GM18858 (cell line): ENCODE results near the gene DOC2B.
"Not testable (repeated sequence)": the region's sequence is repeated elsewhere in the genome, so short reads cannot be mapped to it uniquely, and the experiment has no call there.

Source experiments
- ATAC-seq: cut with Tn5 transposase; IDR thresholded peaks from one replicate; pipeline ENCODE4 v1.9.1; 2021; ENCODE audit not compliant: unreplicated experiment

Gene DOC2B

GRCh38 chr17:146983-147761 lies 34.3 kb downstream of the DOC2B start:
- no peak for ATAC-seq

- ATAC-seq, result no peak
Measured at GRCh38 chr17:146546-146945, 34.9 kb downstream of the DOC2B start.

- ATAC-seq, result no peak
Measured at GRCh38 chr17:145671-146541, 35.5 kb downstream of the DOC2B start.

- ATAC-seq, result no peak
Measured at GRCh38 chr17:144936-145670, 36.3 kb downstream of the DOC2B start.

GRCh38 chr17:143785-144281 lies 37.6 kb downstream of the DOC2B start:
- ATAC-seq, result no peak

- ATAC-seq, result no peak
Measured at GRCh38 chr17:142876-143784, 38.3 kb downstream of the DOC2B start.

GRCh38 chr17:142102-142661 lies 39.3 kb downstream of the DOC2B start:
- no peak for ATAC-seq

- not testable (repeated sequence) for ATAC-seq
Measured at GRCh38 chr17:139401-140205, 41.8 kb downstream of the DOC2B start.

GRCh38 chr17:137166-137807 lies 44.2 kb downstream of the DOC2B start, which contains the start of gene SCGB1C2:
TSS of gene SCGB1C2 (plus strand) at chr17:137569. CDS start at chr17:137591, 22 bp downstream.
- not testable (repeated sequence) for ATAC-seq

GRCh38 chr17:136531-136930 lies 44.9 kb downstream of the DOC2B start:
- not testable (repeated sequence) for ATAC-seq

GRCh38 chr17:135895-136294 lies 45.6 kb downstream of the DOC2B start:
- ATAC-seq, result not testable (repeated sequence)

GRCh38 chr17:135022-135421 lies 46.4 kb downstream of the DOC2B start:
- not testable (repeated sequence) for ATAC-seq

- peak; percentile 42 for ATAC-seq
Measured at GRCh38 chr17:134332-134785, 47.1 kb downstream of the DOC2B start.

GRCh38 chr17:133932-134331 lies 47.5 kb downstream of the DOC2B start:
- not testable (repeated sequence) for ATAC-seq

- ATAC-seq, result not testable (repeated sequence)
Measured at GRCh38 chr17:118339-118917, 63.0 kb downstream of the DOC2B start.

- ATAC-seq, result not testable (repeated sequence)
Measured at GRCh38 chr17:113111-113510, 68.3 kb downstream of the DOC2B start.
